Esophagus squamous epithelium (tissue), 5 donors: Measurements from ENCODE around the gene CYP2R1. TPM values are rescaled to one million over a fixed set of nuclear protein-coding genes. Genes with fewer than 3 reads are reported as not detected.
"Not testable (repeated sequence)": the region's sequence is repeated elsewhere in the genome, so short reads cannot be mapped to it uniquely, and the experiment has no call there.

Experiments used
- DNase-seq: peaks from one replicate; lab custom pipeline; 2025; lab: John Stamatoyannopoulos, UW
- H3K27ac ChIP-seq, 4 donors: fragments of 200-600 bp; sonication (generic); one replicate each; pipeline ENCODE4 v1.5.1; 2016 to 2019; ENCODE audit warnings: mild to moderate bottlenecking in 1 of 4
- H3K27me3 ChIP-seq, 4 donors: fragments of 200-600 bp; sonication (generic); 1 replicate in 3 of 4; 2 replicates in 1 of 4; pipeline versions ENCODE4 v1.5.1 to v1.6.0; 2017 to 2021; ENCODE audit warnings: antibody characterized with exemption in 1 of 4
- H3K36me3 ChIP-seq, 3 donors: fragments of 200-600 bp; sonication (generic); one replicate each; pipeline ENCODE4 v1.5.1; 2016 to 2019
- H3K4me1 ChIP-seq, 3 donors: fragments of 200-600 bp; sonication (generic); one replicate each; pipeline ENCODE4 v1.5.1; 2017 to 2019
- H3K4me3 ChIP-seq, 4 donors: fragments of 200-600 bp; sonication (generic); 1 replicate in 3 of 4; 2 replicates in 1 of 4; pipeline ENCODE4 v1.5.1; 2016 to 2019; ENCODE audit warnings: mild to moderate bottlenecking in 2 of 4, moderate library complexity in 1 of 4
- H3K9me3 ChIP-seq, 3 donors: fragments of 200-600 bp; sonication (generic); one replicate each; pipeline ENCODE4 v1.5.1; 2016 to 2019
- POLR2A ChIP-seq, 4 donors: fragments of 450-650 bp; IDR thresholded peaks; one replicate each; pipeline ENCODE4 v1.6.1; 2017; ENCODE audit warnings: antibody characterized with exemption in 4 of 4, mild to moderate bottlenecking in 4 of 4, moderate library complexity in 3 of 4
- WGBS, 2 donors: methylation state at CpG; one replicate each; pipeline ENCODE4 v1.1.5; 2018; 5-methylcytosine and 5-hydroxymethylcytosine counted together
- intact Hi-C: fragments of 100-400 bp; cut with DNase I; formaldehyde crosslinking; loops from one replicate; pipeline ENCODE4 v1.15.0; 2022
- total RNA-seq, 4 donors: library from RNA; depleted of rRNA; stranded (reverse); fragments of >200 nt; gene quantifications; one replicate each; pipeline ENCODE4 v1.1.0, GENCODE V29; 2016
- TF ChIP-seq, protein P1 (sequence below), 6 experiments: fragments of 450-650 bp in 4 of 6; fragments of 200-600 bp in 2 of 6; sonication (generic) in 2 of 6; IDR thresholded peaks; one replicate each; pipeline ENCODE4 v1.5.1; 2016 to 2019; ENCODE audit warnings: antibody characterized with exemption in 6 of 6, mild to moderate bottlenecking in 4 of 6, moderate library complexity in 4 of 6
- donor health status: DM: yes; HTN: yes; CAD: no.

CYP2R1 gene
- total RNA-seq, 4 donors from 2014 or later = 13.0 to 20.4 (median 16.3) TPM

DNA sequence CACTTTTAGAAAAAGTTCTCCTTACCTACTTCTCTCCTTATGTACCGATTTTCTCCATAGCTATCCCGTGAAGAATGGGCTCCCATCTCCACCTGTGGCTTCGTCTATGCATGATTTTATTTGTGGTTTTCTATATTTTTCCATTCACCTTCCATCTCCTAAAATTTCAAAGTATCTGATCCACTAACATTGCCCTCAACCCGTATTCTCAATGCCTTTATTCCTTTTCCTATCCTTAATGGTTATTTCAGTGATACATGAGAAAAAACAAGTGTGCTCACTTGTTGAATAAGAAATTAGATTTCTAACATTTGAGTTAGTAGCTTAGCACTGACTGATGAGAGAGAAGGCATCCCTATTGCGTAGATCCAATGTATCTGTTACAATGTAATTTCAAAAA lies 16.9 kb downstream of the CYP2R1 start:
- Histone ChIP-seq H3K27ac (no peak overlapping the region), H3K4me1 (no peaks in the 10 kb centered on the region), H3K4me3 (no peak overlapping the region), H3K27me3 (no peaks in the 10 kb centered on the region), H3K36me3 (peaks cover 0 to 52% (median 0%) of the 10 kb centered on the region in 3 donors), H3K9me3 (no peaks in the 10 kb centered on the region)
- no peak for DNase-seq
- intact Hi-C loops = no loop called here
- TF ChIP-seq, protein P1, sequence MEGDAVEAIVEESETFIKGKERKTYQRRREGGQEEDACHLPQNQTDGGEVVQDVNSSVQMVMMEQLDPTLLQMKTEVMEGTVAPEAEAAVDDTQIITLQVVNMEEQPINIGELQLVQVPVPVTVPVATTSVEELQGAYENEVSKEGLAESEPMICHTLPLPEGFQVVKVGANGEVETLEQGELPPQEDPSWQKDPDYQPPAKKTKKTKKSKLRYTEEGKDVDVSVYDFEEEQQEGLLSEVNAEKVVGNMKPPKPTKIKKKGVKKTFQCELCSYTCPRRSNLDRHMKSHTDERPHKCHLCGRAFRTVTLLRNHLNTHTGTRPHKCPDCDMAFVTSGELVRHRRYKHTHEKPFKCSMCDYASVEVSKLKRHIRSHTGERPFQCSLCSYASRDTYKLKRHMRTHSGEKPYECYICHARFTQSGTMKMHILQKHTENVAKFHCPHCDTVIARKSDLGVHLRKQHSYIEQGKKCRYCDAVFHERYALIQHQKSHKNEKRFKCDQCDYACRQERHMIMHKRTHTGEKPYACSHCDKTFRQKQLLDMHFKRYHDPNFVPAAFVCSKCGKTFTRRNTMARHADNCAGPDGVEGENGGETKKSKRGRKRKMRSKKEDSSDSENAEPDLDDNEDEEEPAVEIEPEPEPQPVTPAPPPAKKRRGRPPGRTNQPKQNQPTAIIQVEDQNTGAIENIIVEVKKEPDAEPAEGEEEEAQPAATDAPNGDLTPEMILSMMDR (IDR thresholded peaks at IDR 0.05) = no peak
- no peak for TF ChIP-seq POLR2A (IDR thresholded peaks at IDR 0.05)
- WGBS, 2 donors = 93 to 99% methylated on average over 5 of the region's 5 CpGs

DNA sequence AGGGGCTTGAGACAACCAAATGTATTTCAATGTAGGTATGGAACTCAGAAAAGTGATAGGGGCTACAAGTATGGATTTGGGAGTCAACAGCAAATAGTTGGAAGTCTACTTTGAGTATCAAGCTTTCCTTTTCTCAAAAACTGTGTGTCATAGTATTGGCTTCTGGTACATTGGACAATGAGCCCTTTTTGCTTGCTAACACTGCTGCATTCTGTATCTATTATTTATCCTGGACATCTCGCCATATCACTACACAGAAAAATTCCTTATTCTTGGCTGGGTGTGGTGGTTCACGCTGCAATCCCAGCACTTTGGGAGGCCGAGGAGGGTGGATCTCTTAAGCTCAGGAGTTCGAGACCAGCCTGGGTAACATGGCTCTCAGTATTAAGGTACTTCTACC lies 18.4 kb downstream of the CYP2R1 start:
- peaks cover 0 to 37% (median 0%) of the 10 kb centered on the region in 3 donors for H3K36me3 ChIP-seq
- H3K4me3 ChIP-seq = no peak overlapping the region
- no peaks in the 10 kb centered on the region for H3K9me3 ChIP-seq
- DNase-seq = no peak
- TF ChIP-seq, protein P1 (IDR thresholded peaks at IDR 0.05) = no peak
- no peak for TF ChIP-seq POLR2A (IDR thresholded peaks at IDR 0.05)
- H3K27ac ChIP-seq = no peak overlapping the region
- intact Hi-C loops = no loop called here
- WGBS, 2 donors = 82 to 90% methylated on average over 4 of the region's 4 CpGs
- H3K4me1 ChIP-seq = no peaks in the 10 kb centered on the region
- H3K27me3 ChIP-seq = no peaks in the 10 kb centered on the region

DNA sequence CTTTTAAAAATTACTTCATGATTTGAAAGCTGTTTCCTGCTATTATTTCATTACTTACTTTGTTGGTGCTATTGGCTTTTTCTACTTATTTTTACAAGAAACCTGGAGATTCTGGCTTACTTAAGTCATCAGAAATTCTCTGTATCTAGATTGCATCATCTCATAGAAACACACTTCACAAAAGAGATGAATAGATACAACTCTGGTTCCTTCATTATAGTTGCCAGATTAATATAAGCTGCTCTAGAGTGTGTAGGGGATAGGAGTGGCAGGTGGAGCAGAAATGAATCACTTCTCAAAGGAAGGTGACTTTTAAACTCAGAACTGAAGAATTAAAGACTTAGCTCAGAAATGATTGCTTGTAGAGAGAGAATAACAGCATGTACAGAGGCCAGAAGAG lies 20.0 kb downstream of the CYP2R1 start:
- no peaks in the 10 kb centered on the region for H3K27me3 ChIP-seq
- no peak for DNase-seq
- H3K9me3 ChIP-seq = no peaks in the 10 kb centered on the region
- H3K27ac ChIP-seq = no peak overlapping the region
- H3K4me1 ChIP-seq = no peaks in the 10 kb centered on the region
- peaks cover 0 to 21% (median 0%) of the 10 kb centered on the region in 3 donors for H3K36me3 ChIP-seq
- TF ChIP-seq POLR2A (IDR thresholded peaks at IDR 0.05) = no peak
- TF ChIP-seq, protein P1 (IDR thresholded peaks at IDR 0.05) = no peak
- no peak overlapping the region for H3K4me3 ChIP-seq
- intact Hi-C loops = no loop called here

DNA sequence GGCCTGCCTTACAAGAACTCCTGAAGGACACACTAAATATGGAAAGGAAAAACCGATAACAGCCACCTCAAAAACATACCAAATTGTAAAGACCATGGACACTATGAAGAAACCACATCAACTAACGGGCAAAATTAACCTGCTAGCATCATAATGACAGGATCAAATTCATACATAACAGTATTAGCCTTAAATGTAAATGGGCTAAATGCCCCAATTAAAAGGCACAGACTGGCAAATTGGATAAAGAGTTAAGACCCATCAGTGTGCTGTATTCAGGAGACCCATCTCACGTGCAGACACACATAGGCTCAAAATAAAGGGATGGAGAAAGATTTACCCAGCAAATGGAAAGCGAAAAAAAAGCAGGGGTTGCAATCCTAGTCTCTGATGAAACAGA lies 28.3 kb downstream of the CYP2R1 start:
- DNase-seq, H3K4me1 ChIP-seq, H3K36me3 ChIP-seq, H3K27me3 ChIP-seq, H3K9me3 ChIP-seq, H3K4me3 ChIP-seq, intact Hi-C loops, H3K27ac ChIP-seq: not testable (repeated sequence)
- 83 to 84% methylated on average over 4 of the region's 4 CpGs for WGBS, 2 donors

DNA sequence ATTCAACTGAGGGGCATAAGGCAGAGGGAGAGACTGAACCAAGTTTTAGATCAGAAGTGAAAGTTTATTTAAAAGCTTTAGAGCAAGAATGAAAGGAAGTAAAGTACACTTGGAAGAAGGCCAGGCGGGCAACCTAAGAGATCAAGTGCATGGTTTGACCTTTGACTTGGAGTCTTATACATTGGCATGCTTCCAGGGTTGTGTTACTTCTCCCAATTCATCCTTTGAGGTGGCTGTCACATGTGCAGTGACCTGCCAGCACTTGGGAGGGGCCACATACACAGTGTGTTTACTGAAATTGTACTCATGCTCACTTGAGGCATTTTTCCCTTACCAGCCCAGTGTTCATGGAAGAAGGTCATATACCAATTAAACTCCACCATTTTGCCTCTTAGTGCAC lies 30.4 kb downstream of the CYP2R1 start:
- H3K4me1 ChIP-seq = no peaks in the 10 kb centered on the region
- H3K9me3 ChIP-seq = no peaks in the 10 kb centered on the region
- intact Hi-C loops = no loop called here
- no peak for TF ChIP-seq POLR2A (IDR thresholded peaks at IDR 0.05)
- H3K27me3 ChIP-seq = no peaks in the 10 kb centered on the region
- no peak overlapping the region for H3K27ac ChIP-seq
- no peak for DNase-seq
- 90 to 94% methylated on average over 1 of the region's 1 CpG for WGBS, 2 donors
- H3K36me3 ChIP-seq = no peaks in the 10 kb centered on the region
- H3K4me3 ChIP-seq = no peak overlapping the region

DNA sequence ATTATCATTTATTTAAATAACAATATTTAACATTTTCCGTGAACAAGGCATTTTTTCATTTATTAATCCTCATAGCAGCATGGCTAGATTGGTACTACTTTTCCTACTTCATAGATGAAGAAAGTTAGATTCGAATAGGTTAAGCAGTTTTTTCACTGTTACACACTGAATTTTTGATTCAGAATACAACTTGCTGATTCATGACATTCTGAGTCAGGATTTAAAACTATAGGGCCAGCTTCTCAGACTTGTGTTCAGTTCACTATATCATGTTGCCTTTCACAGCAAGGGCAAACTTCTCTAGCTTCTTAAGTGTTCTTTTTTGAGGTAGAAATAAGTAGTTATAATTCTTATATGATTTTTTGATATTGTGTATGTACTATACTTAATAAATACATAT lies 31.5 kb downstream of the CYP2R1 start:
- intact Hi-C loops = no loop called here

More for the DNA sequence above, 31.5 kb downstream of the CYP2R1 start:
- TF ChIP-seq POLR2A (IDR thresholded peaks at IDR 0.05) = no peak
- TF ChIP-seq, protein P1 (IDR thresholded peaks at IDR 0.05) = no peak
- DNase-seq = no peak
- WGBS, 2 donors = 77 to 80% methylated on average over 2 of the region's 2 CpGs
- Histone ChIP-seq H3K4me1 (no peaks in the 10 kb centered on the region), H3K4me3 (no peak overlapping the region), H3K36me3 (no peaks in the 10 kb centered on the region), H3K27me3 (no peaks in the 10 kb centered on the region), H3K9me3 (no peaks in the 10 kb centered on the region), H3K27ac (no peak overlapping the region)
